GF-D8 (cell line): ENCODE results near the gene ME1.
"Not testable (repeated sequence)": the region's sequence is repeated elsewhere in the genome, so short reads cannot be mapped to it uniquely, and the experiment has no call there.

Experiments used
- DNase-seq: peaks from one replicate; lab custom pipeline; 2025; lab: John Stamatoyannopoulos, UW

Gene ME1

GRCh38 chr6:83352424-83353061 lies 78.3 kb downstream of the ME1 start:
- DNase-seq: no peak

GRCh38 chr6:83343121-83343520 lies 87.7 kb downstream of the ME1 start:
- DNase-seq: no peak

DNA sequence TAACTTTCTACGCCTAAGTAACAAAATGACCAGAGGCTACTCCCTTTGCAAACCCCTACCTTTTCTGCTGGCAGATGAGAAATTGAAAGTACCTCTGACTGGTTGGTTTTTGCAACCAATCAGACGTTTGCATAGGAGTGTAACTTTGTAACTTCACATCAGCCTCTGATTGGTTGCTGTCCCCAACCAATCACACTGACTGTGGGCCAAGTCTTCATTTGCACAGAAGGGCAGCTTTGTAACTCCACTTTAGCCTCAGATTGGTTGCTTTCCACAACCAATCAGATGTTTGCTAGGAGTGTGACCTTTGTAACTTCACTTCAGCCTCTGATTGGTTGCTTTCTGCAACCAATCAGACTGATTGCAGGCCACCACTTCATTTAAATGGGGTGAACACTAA lies 89.1 kb downstream of the ME1 start:
- DNase-seq: no peak

DNA sequence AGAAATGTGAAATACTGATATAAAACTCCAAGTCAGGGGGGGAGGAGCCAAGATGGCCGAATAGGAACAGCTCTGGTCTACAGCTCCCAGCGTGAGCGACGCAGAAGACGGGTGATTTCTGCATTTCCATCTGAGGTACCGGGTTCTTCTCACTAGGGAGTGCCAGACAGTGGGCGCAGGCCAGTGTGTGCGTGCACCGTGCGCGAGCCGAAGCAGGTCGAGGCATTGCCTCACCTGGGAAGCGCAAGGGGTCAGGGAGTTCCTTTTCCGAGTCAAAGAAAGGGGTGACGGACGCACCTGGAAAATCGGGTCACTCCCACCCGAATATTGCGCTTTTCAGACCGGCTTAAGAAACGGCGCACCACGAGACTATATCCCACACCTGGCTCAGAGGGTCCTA lies 96.9 kb downstream of the ME1 start:
- DNase-seq: not testable (repeated sequence)

DNA sequence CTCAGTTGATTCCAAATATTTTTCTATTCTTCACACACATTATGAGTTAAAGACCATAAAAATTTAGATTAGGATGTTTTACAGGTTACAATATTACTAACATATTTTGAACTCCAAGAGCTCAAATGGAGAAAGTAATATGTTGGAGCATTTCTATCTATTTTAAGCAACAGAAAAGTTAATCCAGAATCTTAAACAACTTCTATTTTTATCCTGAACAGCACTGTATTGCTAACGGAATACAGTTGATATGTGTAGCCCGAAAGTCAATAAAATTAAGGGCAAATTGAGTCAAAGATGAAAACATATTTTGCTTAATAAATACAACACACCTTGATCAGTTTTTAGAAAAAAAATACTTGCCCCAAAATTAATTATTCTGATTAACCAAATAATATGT lies 97.4 kb downstream of the ME1 start:
- no peak for DNase-seq

- no peak for DNase-seq
Measured at GRCh38 chr6:83314693-83315092, 116.2 kb downstream of the ME1 start.

DNA sequence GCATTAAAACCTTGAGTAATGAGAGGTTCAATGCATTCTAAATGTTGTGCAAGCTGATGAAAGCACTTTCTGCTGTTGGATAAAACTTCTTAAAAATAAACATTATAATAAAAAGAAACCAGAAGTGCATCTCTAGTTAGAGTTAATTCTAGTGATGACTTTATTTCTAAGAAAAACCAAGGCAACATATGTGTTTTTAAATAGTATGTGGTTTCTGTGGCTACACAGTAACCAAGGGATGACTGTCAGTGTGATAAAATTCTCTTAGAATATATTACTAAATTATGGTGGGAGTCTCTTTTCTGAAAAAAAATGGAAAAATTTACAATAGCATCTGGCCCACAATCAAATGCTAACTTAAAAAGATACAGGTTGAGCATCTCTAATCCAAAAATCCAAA lies 117.0 kb downstream of the ME1 start:
- peak; percentile 41 for DNase-seq

DNA sequence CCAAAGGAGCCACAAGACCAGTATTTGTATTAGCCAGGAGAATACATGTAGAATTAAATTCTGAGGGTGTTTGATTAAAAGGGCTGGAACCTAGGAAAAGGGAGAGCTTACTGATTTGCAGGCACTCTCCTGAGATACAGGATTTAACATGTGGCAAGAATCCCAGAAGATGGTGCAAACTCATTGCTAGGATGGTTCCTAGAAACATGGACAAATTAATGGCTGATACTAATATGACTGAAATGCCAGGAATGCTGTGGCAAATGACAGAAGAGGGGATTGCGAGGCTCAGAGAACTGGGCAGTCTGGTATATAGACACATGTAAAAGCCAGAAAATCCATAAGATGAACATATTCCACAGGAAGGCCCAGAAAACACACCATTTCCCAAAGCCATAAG lies 119.6 kb downstream of the ME1 start:
- DNase-seq: no peak

DNA sequence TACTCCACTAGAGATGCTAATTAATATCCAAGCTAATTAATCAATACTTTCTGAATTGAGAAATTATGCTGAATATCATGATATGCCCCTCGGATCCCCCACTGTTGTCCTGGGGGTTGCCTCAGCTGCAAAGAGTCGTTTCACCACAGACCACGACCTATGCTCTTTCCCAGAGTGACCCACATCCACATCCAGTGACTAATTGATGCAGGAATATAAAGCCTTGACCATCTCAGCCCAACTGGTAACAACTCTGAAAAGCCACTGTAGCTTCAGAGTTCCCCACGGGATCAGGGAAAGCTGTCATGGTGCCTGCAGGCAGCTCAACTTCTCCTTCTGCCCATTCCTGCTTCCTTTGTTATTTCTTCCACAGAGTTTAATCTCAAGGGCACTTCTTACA lies 120.8 kb downstream of the ME1 start:
- no peak for DNase-seq

- DNase-seq: no peak
Measured at GRCh38 chr6:83309344-83309743, 121.5 kb downstream of the ME1 start.

DNA sequence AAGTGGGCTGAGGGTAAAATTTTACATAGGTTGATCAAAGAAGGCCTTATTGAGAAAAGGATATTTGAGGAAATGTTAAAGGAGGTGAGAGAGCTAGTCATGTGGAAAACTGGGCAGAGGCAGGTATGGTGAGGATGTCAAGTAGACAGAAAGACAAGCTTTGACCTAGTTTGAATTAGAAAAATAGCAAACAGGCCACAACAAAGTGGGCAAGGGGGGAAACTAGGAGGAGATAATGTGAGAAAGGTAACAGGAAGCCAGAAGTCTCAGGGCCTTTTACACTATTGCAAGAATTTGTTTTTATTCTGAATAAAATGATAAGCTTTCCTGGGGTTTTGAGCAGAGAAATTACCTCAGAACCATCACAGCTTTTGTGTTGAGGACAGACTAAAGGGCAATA lies 122.0 kb downstream of the ME1 start:
- no peak for DNase-seq

GRCh38 chr6:83307849-83308248 lies 123.0 kb downstream of the ME1 start:
- no peak for DNase-seq

DNA sequence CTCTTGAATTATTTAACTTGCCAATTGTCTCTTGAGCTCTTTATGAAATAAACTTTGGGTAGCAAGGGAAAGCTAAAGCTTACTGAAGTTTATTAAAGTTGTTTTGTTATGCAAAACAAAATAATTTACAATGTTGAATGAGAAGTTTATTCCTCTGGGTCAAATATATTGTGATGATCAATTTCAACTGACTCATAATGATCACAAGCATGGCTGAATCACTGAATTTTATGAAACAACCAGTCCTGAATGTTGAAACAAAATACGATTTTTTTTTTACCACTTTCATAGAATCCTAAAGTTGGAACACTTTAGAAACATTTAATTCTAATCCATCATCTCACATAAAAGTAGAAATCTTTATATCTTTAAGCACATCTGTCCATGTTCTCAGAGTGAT lies 127.4 kb downstream of the ME1 start:
- no peak for DNase-seq

GRCh38 chr6:83294676-83295075 lies 136.2 kb downstream of the ME1 start:
- no peak for DNase-seq

GRCh38 chr6:83292900-83293843 lies 137.7 kb downstream of the ME1 start:
- no peak for DNase-seq

- DNase-seq: not testable (repeated sequence)
Measured at GRCh38 chr6:83287298-83287697, 143.6 kb downstream of the ME1 start.

DNA sequence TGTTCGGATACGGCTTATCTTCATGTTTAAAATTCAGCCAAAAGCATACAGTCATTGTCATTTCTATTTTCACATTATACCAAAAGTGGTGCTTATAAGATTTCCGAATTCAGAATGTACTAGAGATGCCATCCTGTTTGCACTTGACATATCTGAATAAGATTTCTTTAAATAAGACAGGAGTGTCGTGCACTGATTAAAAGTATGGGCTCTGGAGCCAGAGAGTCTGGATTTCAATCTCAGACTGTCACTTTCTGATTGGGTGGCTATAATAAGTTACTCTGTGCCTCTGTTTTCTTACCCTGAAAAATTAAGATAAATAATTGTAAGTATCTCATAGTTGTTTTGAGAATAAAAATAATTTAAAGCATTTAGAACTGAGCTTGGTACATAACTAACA lies 144.9 kb downstream of the ME1 start:
- DNase-seq: no peak

DNA sequence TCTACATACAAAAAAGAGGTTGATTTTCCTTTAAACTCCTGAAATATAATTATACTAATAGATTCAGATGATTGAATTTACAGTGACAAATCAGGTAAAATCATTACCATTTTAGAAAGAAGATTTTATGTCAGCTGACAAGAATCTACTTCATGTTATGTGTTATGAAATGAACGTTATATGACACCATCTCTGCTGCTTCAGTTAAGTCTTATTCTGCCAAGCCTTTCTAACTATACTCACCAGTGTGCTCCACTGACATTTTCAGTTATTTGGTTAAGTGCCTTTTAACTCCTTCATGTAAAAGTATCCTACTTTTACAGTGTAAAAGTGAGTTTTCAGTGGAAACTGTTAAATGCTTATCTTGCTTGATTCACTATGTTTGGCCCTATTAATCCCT lies 157.3 kb downstream of the ME1 start:
- DNase-seq: no peak

DNA sequence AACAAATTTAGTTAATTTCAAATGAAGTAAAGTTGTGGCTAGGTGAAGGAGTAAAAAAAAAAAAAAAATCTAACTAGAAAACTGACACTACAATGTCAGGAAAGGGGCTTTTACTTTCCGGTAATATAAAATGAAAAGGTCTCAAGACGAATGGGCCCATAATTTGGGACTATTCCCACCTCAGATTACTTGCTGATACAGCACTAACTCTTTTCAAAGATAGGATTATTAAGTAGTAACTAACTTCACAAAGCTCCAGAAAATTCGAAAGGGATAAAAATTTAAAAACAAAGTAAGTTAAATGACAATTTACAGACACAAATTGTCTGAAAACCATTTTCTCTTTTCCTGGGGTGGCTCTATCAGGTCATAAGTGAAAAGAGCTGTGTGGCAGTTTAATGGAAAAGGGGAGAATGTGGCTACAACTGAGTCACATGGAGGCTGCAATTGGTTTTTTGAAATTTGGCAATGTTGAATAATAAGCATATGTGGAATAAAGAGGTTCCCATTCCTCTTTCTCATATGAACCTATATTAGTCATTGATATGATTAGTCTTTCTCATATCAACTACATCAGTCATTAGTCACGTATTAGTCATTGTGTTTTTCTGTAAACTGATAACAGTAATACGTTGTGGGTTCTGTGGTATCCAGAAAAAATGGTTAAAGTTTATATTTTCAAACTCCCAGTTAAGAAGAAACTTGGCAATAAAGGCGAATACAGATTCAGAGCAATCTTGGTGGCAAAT lies 159.7 kb downstream of the ME1 start:
- no peak for DNase-seq

DNA sequence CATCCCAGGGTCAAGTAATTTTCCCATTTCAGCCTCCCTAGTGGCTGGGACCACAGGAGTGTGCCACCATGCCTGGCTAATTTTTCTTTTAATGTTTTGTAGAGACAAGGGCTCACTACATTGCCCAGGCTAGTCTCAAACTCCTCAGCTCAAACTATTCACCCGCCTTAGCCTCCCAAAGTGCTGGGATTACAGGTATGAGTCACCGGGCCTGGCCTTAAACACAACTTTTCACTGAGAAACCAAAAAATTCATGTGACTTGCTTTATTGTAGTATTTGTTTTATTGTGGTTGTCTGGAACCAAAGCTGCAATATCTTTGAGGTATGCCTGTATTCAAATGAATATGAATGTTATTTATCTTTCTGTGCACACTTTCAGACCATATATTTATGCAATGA lies 165.5 kb downstream of the ME1 start:
- no peak for DNase-seq

GRCh38 chr6:83260577-83260976 lies 170.3 kb downstream of the ME1 start:
- no peak for DNase-seq

DNA sequence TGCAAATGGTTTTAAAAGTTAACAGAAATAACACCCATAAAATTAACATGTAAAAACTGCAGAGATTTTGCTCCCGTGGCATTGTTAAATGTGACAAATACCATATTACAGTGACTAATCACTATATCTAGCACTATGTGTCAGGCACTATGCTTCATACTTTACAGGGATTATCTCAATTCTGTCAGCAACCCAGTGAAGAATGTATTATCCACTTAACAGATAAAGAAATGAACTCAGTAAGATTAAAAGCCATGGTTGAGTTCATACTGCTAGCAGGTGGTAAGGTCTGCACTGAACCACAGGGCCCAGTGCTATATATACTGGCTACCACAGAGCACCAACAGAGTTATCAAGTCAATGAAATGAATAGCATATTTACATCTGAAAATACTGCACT lies 172.3 kb downstream of the ME1 start:
- no peak for DNase-seq

DNA sequence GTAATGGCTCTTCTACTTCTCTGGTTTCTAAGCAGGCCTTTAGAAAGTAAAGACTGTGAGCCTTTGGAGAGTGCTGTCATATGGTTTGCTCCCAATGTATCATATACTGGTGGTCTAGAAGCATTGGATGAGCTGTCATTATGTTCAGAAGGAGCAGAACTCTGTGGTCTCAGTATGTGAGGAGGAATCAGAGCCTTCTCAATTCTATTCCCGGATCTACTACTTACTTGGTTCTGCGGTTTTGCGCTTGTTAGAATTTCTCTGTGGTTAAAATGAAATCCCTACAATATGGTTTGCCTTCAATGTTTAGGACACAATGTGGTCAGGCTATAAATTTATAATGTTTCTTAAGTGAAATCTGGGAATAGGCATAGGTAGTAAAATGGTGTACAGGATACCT lies 173.1 kb downstream of the ME1 start:
- DNase-seq: no peak
